WTC11 (cell line): Measurements from ENCODE around the gene DYNLRB1. TPM values are rescaled to one million over a fixed set of nuclear protein-coding genes. Genes with fewer than 3 reads are reported as not detected.
"Not testable (repeated sequence)": the region's sequence is repeated elsewhere in the genome, so short reads cannot be mapped to it uniquely, and the experiment has no call there.

ENCODE experiments used
- ATAC-seq: fragments of 200-7000 bp; cut with Tn5 transposase; 2 replicates; pipeline ENCODE4 v1.10.0; 2021; ENCODE audit warnings: mild to moderate bottlenecking, moderate library complexity
- CTCF ChIA-PET: fragments of 300-600 bp; sonication (Branson Sonifier 250); formaldehyde crosslinking; loops from one replicate; lab custom pipeline; 2021; ENCODE audit warnings: antibody characterized with exemption; lab: Charles Lee
- POLR2A ChIA-PET: fragments of 350-600 bp; sonication (Branson Sonifier 250); formaldehyde crosslinking; loops from one replicate; lab custom pipeline; 2021; ENCODE audit warnings: antibody characterized with exemption; lab: Charles Lee
- DNase-seq: peaks from one replicate; pipeline ENCODE4 v3.0.0; 2021; ENCODE audit warnings: low spot score
- H3K27ac Mint-ChIP-seq: 2 replicates; pipeline ENCODE4 v1.8.0; 2021; ENCODE audit warnings: mixed read lengths
- H3K27me3 Mint-ChIP-seq: 2 replicates; pipeline ENCODE4 v1.8.0; 2021; ENCODE audit warnings: low read depth, mild to moderate bottlenecking, moderate library complexity, mixed read lengths
- H3K36me3 Mint-ChIP-seq: 2 replicates; pipeline ENCODE4 v1.8.0; 2021; ENCODE audit warnings: mixed read lengths
- H3K4me1 Mint-ChIP-seq: 2 replicates; pipeline ENCODE4 v1.8.0; 2022; ENCODE audit warnings: mixed read lengths
- H3K4me3 Mint-ChIP-seq: 2 replicates; pipeline ENCODE4 v1.8.0; 2021; ENCODE audit warnings: mild to moderate bottlenecking, moderate library complexity, mixed read lengths
- H3K9me3 Mint-ChIP-seq: 2 replicates; pipeline ENCODE4 v1.8.0; 2021; ENCODE audit warnings: mixed read lengths
- CBFB ChIP-seq: sonication (generic); formaldehyde crosslinking; IDR thresholded peaks from 2 replicates; pipeline ENCODE4 v1.8.1; 2022; ENCODE audit warnings: mild to moderate bottlenecking, low read depth, missing genetic modification reagents
- CREB1 ChIP-seq: sonication (generic); formaldehyde crosslinking; IDR thresholded peaks from 2 replicates; pipeline ENCODE4 v1.8.0; 2023; ENCODE audit warnings: mild to moderate bottlenecking, missing genetic modification reagents
- NFE2L1 ChIP-seq: sonication (generic); formaldehyde crosslinking; IDR thresholded peaks from 2 replicates; pipeline ENCODE4 v1.8.1; 2023; ENCODE audit warnings: missing genetic modification reagents
- RELA ChIP-seq: sonication (generic); formaldehyde crosslinking; IDR thresholded peaks from 2 replicates; pipeline ENCODE4 v1.8.1; 2022; ENCODE audit warnings: missing genetic modification reagents, mild to moderate bottlenecking, borderline replicate concordance
- RORB ChIP-seq: fragments of 250-450 bp; sonication (Bioruptor Pico); IDR thresholded peaks from 2 replicates; pipeline ENCODE4 v1.9.0; 2021; ENCODE audit warnings: mild to moderate bottlenecking
- TEAD1 ChIP-seq: sonication (generic); formaldehyde crosslinking; IDR thresholded peaks from 2 replicates; pipeline ENCODE4 v1.8.0; 2022; ENCODE audit warnings: mild to moderate bottlenecking, missing genetic modification reagents
- total RNA-seq: library from RNA; stranded (reverse); gene quantifications from 3 replicates; pipeline ENCODE4 v1.2.3, GENCODE V29; 2021
- TF ChIP-seq, protein P1 (sequence below): sonication (generic); formaldehyde crosslinking; IDR thresholded peaks from 2 replicates; pipeline ENCODE4 v1.8.1; 2022; ENCODE audit warnings: mild to moderate bottlenecking, moderate library complexity, missing genetic modification reagents
- TF ChIP-seq, protein P2 (sequence below): fragments of 250-450 bp; sonication (Bioruptor Pico); IDR thresholded peaks from 2 replicates; pipeline ENCODE4 v2.1.2; 2022; ENCODE audit warnings: mild to moderate bottlenecking, moderate library complexity
- TF ChIP-seq, protein P3 (sequence below): sonication (generic); formaldehyde crosslinking; conservative IDR thresholded peaks from 2 replicates; pipeline ENCODE4 v1.8.1; 2023; ENCODE audit warnings: mild to moderate bottlenecking, low read depth, missing genetic modification reagents, moderate library complexity

The DYNLRB1 gene
- total RNA-seq, 1 experiment from 2014 or later, result 99.3 TPM

DNA sequence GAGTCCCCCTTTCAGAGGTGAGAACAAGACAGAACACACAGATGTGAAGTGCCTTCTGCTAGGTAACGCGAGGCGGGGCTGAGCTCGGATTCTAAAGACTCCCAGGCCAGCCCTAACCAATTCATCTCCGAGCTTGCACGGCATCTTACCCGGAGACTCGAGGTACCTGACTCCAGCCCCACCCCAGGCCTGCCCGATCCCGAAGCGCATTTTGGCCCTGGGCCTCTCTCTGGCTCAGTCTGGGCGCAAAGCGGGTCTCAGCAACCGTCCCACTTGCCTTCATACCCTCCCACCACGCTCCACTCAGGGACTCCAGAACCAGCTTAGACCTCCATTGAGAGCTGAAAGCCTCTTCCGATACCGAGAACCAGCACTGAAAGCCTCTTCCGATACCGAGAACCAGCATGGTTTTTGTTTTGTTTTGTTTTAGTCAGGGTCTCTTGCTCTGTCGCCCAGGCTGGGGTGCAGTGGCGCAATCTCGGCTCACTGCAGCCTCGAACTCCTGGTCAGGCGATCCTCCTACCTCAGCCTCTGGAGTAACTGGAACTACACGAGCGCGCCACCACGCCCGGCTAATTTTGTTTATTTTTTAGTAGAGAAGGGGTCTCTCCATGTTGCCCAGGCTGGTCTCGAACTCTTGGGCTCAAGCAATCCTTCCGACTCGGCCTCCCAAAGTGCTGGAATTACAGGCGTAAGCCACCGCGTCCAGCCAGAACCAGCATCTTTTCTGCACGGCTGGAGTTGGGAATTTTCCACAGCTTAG, 557 bp upstream of the DYNLRB1 start (continued):
- TF ChIP-seq NFE2L1 (CRISPR knock-in tag), result peak; percentile 31; the same call in 1 of the 2 replicates
- no peak for TF ChIP-seq RORB (CRISPR knock-in tag)
- 0 out of 2 replicates have a peak, but pooled peaks have one; percentile 40 for TF ChIP-seq TEAD1 (CRISPR knock-in tag)
- no peak for TF ChIP-seq CREB1 (CRISPR knock-in tag)
- TF ChIP-seq, protein P1, sequence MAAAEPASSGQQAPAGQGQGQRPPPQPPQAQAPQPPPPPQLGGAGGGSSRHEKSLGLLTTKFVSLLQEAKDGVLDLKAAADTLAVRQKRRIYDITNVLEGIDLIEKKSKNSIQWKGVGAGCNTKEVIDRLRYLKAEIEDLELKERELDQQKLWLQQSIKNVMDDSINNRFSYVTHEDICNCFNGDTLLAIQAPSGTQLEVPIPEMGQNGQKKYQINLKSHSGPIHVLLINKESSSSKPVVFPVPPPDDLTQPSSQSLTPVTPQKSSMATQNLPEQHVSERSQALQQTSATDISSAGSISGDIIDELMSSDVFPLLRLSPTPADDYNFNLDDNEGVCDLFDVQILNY, result no peak

DNA sequence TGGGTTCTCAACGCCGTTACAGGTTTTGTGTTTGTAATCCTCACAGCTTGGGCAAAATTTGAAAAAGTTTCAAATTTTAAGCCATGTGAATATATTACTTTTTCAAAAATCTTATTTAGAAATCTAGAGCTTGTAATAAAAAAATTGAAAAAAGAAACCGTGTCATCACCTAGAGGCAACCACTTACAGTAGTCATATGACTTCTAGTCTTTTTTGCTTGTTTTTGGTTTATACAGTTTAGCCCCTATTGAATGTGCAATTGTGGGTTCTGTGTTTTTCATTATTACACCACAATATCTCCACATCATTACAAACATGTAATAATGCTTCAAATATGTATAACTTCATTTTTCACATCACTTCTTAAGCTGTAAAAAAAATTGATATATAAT, 888 bp downstream of the DYNLRB1 start:
- H3K4me1 Mint-ChIP-seq, result peaks cover 22% of the 10 kb centered on the region
- POLR2A ChIA-PET, result interaction anchor here (1.1 kb wide), 1 partner anchor 53 kb away, joined by 3 read pairs; no protein-coding TSS in a partner anchor

DNA sequence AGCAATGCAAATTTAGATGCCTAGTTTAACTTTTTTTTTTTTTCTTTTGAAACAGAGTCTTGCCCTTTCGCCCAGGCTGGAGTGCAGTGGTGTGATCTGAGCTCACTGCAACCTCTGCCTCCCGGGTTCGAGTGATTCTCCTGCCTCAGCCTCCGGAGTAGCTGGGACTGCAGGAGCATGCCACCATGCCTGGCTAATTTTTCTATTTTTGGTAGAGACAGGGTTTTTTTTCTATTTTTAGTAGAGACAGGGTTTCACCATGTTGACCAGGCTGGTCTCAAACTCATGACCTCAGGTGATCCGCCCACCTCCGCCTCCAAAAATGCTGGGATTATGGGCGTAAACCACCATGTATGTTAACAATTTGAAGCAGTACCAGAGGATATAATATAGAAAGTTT, 2.6 kb downstream of the DYNLRB1 start:
- H3K9me3 Mint-ChIP-seq, POLR2A ChIA-PET, ATAC-seq, H3K36me3 Mint-ChIP-seq, H3K4me3 Mint-ChIP-seq, H3K27me3 Mint-ChIP-seq, H3K27ac Mint-ChIP-seq, DNase-seq: not testable (repeated sequence)
- H3K4me1 Mint-ChIP-seq, result peaks cover 29% of the 10 kb centered on the region
- CTCF ChIA-PET, result interaction anchor here (0.7 kb wide), 1 partner anchor 418 kb away, joined by 3 read pairs; no protein-coding TSS in a partner anchor

More for the DNA sequence above, 888 bp downstream of the DYNLRB1 start:
- DNase-seq (no peak), ATAC-seq (no peak)
- Mint-ChIP-seq H3K4me3 (peak overlapping the region; percentile 97), H3K9me3 (no peaks in the 10 kb centered on the region), H3K36me3 (no peaks in the 10 kb centered on the region), H3K27me3 (no peaks in the 10 kb centered on the region), H3K27ac (no peak overlapping the region)
- TF ChIP-seq CBFB (no peak), RELA (CRISPR knock-in tag) (no peak), NFE2L1 (CRISPR knock-in tag) (no peak)
- TF ChIP-seq, protein P2, sequence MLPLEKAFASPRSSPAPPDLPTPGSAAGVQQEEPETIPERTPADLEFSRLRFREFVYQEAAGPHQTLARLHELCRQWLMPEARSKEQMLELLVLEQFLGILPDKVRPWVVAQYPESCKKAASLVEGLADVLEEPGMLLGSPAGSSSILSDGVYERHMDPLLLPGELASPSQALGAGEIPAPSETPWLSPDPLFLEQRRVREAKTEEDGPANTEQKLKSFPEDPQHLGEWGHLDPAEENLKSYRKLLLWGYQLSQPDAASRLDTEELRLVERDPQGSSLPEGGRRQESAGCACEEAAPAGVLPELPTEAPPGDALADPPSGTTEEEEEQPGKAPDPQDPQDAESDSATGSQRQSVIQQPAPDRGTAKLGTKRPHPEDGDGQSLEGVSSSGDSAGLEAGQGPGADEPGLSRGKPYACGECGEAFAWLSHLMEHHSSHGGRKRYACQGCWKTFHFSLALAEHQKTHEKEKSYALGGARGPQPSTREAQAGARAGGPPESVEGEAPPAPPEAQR (CRISPR knock-in tag), result no peak
- TF ChIP-seq, protein P3, sequence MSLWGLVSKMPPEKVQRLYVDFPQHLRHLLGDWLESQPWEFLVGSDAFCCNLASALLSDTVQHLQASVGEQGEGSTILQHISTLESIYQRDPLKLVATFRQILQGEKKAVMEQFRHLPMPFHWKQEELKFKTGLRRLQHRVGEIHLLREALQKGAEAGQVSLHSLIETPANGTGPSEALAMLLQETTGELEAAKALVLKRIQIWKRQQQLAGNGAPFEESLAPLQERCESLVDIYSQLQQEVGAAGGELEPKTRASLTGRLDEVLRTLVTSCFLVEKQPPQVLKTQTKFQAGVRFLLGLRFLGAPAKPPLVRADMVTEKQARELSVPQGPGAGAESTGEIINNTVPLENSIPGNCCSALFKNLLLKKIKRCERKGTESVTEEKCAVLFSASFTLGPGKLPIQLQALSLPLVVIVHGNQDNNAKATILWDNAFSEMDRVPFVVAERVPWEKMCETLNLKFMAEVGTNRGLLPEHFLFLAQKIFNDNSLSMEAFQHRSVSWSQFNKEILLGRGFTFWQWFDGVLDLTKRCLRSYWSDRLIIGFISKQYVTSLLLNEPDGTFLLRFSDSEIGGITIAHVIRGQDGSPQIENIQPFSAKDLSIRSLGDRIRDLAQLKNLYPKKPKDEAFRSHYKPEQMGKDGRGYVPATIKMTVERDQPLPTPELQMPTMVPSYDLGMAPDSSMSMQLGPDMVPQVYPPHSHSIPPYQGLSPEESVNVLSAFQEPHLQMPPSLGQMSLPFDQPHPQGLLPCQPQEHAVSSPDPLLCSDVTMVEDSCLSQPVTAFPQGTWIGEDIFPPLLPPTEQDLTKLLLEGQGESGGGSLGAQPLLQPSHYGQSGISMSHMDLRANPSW (CRISPR knock-in tag), result no peak
- CTCF ChIA-PET, result interaction anchor here (0.6 to 4.2 kb wide), 8 partner anchors 20 to 262 kb away, joined by 3 to 60 read pairs (median 4); partner anchors contain the start of gene AHCY

DNA sequence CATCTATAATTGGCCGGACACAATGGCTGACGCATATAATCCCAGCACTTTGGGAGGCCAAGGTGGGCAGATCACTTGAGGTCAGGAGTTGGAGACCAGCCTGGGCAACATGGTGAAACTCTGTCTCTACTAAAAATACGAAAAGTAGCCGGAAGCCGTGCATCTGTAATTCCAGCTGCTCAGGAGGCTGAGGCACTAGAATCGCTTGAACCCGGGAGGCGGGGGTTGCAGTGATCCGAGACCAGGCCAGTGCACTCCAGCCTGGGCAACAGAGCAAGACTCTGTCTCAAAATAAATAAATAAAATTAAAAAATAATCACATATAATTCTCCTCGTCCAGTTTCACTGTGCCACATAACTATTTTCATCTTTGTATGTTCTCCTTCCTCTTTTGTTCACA, 3.6 kb downstream of the DYNLRB1 start:
- POLR2A ChIA-PET, ATAC-seq, H3K27me3 Mint-ChIP-seq, DNase-seq, H3K27ac Mint-ChIP-seq, H3K36me3 Mint-ChIP-seq, H3K4me3 Mint-ChIP-seq, H3K9me3 Mint-ChIP-seq: not testable (repeated sequence)
- CTCF ChIA-PET, result interaction anchor here (1.0 to 1.5 kb wide), 2 partner anchors 207 to 209 kb away, joined by 3 to 7 read pairs; no protein-coding TSS in a partner anchor
- H3K4me1 Mint-ChIP-seq, result peaks cover 22% of the 10 kb centered on the region
